ENCODE measurements around the gene RFPL3.

RFPL3 gene

GRCh38 chr22:32324505-32325415 is 32.9 kb upstream of the RFPL3 start:
- DNase-seq (ENCODE audit: low spot score), result no peak
- H3K27ac ChIP-seq, result no peak overlapping the region
- CTCF ChIA-PET, result no interaction called here
- no peak for TF ChIP-seq CTCF (conservative IDR thresholded peaks at IDR 0.05; ENCODE audit: low read depth)
- POLR2A ChIA-PET (ENCODE audit: low non-redundant PET), result no interaction called here

GRCh38 chr22:32325416-32325801 is 32.3 kb upstream of the RFPL3 start:
- CTCF ChIA-PET, result no interaction called here
- POLR2A ChIA-PET (ENCODE audit: low non-redundant PET), result no interaction called here
- no peak for DNase-seq (ENCODE audit: low spot score)
- no peak for TF ChIP-seq CTCF (conservative IDR thresholded peaks at IDR 0.05; ENCODE audit: low read depth)
- no peak overlapping the region for H3K27ac ChIP-seq

GRCh38 chr22:32325811-32326237 is 31.8 kb upstream of the RFPL3 start:
- TF ChIP-seq CTCF (conservative IDR thresholded peaks at IDR 0.05; ENCODE audit: low read depth), result no peak
- H3K27ac ChIP-seq, result no peak overlapping the region
- no peak for DNase-seq (ENCODE audit: low spot score)
- ChIA-PET CTCF (no interaction called here), POLR2A (ENCODE audit: low non-redundant PET) (no interaction called here)

GRCh38 chr22:32326647-32327046 is 31.0 kb upstream of the RFPL3 start:
- ChIA-PET POLR2A (ENCODE audit: low non-redundant PET) (no interaction called here), CTCF (no interaction called here)
- TF ChIP-seq CTCF (conservative IDR thresholded peaks at IDR 0.05; ENCODE audit: low read depth), result no peak
- H3K27ac ChIP-seq, result no peak overlapping the region
- no peak for DNase-seq (ENCODE audit: low spot score)

GRCh38 chr22:32327066-32327465 is 30.6 kb upstream of the RFPL3 start:
- no peak for TF ChIP-seq CTCF (conservative IDR thresholded peaks at IDR 0.05; ENCODE audit: low read depth)
- no peak for DNase-seq (ENCODE audit: low spot score)
- ChIA-PET CTCF (no interaction called here), POLR2A (ENCODE audit: low non-redundant PET) (no interaction called here)
- no peak overlapping the region for H3K27ac ChIP-seq

GRCh38 chr22:32327596-32328171 is 30.0 kb upstream of the RFPL3 start:
- ChIA-PET POLR2A (ENCODE audit: low non-redundant PET) (no interaction called here), CTCF (no interaction called here)
- no peak for TF ChIP-seq CTCF (conservative IDR thresholded peaks at IDR 0.05; ENCODE audit: low read depth)
- no peak overlapping the region for H3K27ac ChIP-seq
- no peak for DNase-seq (ENCODE audit: low spot score)
